Caco-2 (cell line): ENCODE results near the gene FAS. TPM values are rescaled to one million over a fixed set of nuclear protein-coding genes. Genes with fewer than 3 reads are reported as not detected.

Source experiments
- BruUV-seq: library from RNA; stranded (reverse); fragments of 400-500 nt; replicated peaks from 2 replicates; lab custom pipeline; 2021; lab: Mats Ljungman, UMichigan
- CTCF ChIA-PET: fragments of 300-600 bp; sonication (Branson Sonifier 250); formaldehyde crosslinking; loops from one replicate; lab custom pipeline; 2022; ENCODE audit warnings: antibody characterized with exemption; lab: Charles Lee
- POLR2A ChIA-PET: fragments of 300-600 bp; sonication (Branson Sonifier 250); formaldehyde crosslinking; loops from one replicate; lab custom pipeline; 2022; ENCODE audit warnings: antibody characterized with exemption; lab: Charles Lee
- DNase-seq, 2 experiments: peaks; one replicate each; pipeline versions ENCODE4 v3.0.0 to v3.0.0-alpha.2; 2020 to 2022
- H3K27me3 ChIP-seq: replicated peaks from 2 replicates; pipeline ENCODE4 v1.6.0; 2011; ENCODE audit warnings: low read length; ENCODE audit not compliant: control insufficient read depth, insufficient read depth
- H3K36me3 ChIP-seq: 2 replicates; pipeline ENCODE4 v1.5.1; 2011; ENCODE audit warnings: low read length; ENCODE audit not compliant: control insufficient read depth, insufficient read depth
- H3K4me1 ChIP-seq: fragments of 250-450 bp; sonication (Bioruptor Pico); 2 replicates; pipeline ENCODE4 v1.5.1; 2020; ENCODE audit warnings: mild to moderate bottlenecking
- H3K4me3 ChIP-seq: 2 replicates; pipeline ENCODE4 v1.5.1; 2011; ENCODE audit warnings: low read depth, mild to moderate bottlenecking, control low read depth, low read length
- H3K9me3 ChIP-seq: fragments of 250-450 bp; sonication (Bioruptor Pico); 2 replicates; pipeline ENCODE4 v1.5.1; 2020; ENCODE audit warnings: mild to moderate bottlenecking, moderate library complexity
- H3K27ac Mint-ChIP-seq: one replicate; pipeline ENCODE4 v1.8.0; 2022; ENCODE audit warnings: mixed read lengths; ENCODE audit not compliant: unreplicated experiment
- H3K27me3 Mint-ChIP-seq: one replicate; pipeline ENCODE4 v1.8.0; 2022; ENCODE audit warnings: mixed read lengths; ENCODE audit not compliant: insufficient read depth, unreplicated experiment
- H3K36me3 Mint-ChIP-seq: one replicate; pipeline ENCODE4 v1.8.0; 2022; ENCODE audit warnings: mild to moderate bottlenecking, mixed read lengths; ENCODE audit not compliant: insufficient read depth, unreplicated experiment
- H3K4me1 Mint-ChIP-seq: one replicate; pipeline ENCODE4 v1.8.0; 2022; ENCODE audit warnings: low read depth, mixed read lengths; ENCODE audit not compliant: unreplicated experiment
- H3K4me3 Mint-ChIP-seq: one replicate; pipeline ENCODE4 v1.8.0; 2022; ENCODE audit warnings: mild to moderate bottlenecking, moderate library complexity, mixed read lengths; ENCODE audit not compliant: unreplicated experiment
- H3K9me3 Mint-ChIP-seq: one replicate; pipeline ENCODE4 v1.8.0; 2022; ENCODE audit warnings: mixed read lengths; ENCODE audit not compliant: unreplicated experiment
- intact Hi-C: fragments of 100-400 bp; cut with micrococcal nuclease; formaldehyde crosslinking; loops from one replicate; pipeline ENCODE4 v1.10.0; 2022; ENCODE audit not compliant: unreplicated experiment
- total RNA-seq: library from RNA; stranded (reverse); gene quantifications from 2 replicates; pipeline ENCODE4 v1.2.3, GENCODE V29; 2022
- TF ChIP-seq, protein P1 (sequence below), 2 experiments: fragments of 200-600 bp in 1 of 2; IDR thresholded peaks; 1 replicate in 1 of 2; 2 replicates in 1 of 2; pipeline versions ENCODE4 v1.5.1 to v1.8.0; 2011 to 2022; ENCODE audit warnings: antibody characterized with exemption in 1 of 2, control low read depth in 1 of 2, inconsistent platforms in 1 of 2, low read depth in 1 of 2, low read length in 1 of 2, mild to moderate bottlenecking in 1 of 2, moderate library complexity in 1 of 2; ENCODE audit not compliant: insufficient read depth in 1 of 2, severe bottlenecking in 1 of 2, unreplicated experiment in 1 of 2

Gene FAS
- total RNA-seq, 1 experiment from 2014 or later: not detected

DNA sequence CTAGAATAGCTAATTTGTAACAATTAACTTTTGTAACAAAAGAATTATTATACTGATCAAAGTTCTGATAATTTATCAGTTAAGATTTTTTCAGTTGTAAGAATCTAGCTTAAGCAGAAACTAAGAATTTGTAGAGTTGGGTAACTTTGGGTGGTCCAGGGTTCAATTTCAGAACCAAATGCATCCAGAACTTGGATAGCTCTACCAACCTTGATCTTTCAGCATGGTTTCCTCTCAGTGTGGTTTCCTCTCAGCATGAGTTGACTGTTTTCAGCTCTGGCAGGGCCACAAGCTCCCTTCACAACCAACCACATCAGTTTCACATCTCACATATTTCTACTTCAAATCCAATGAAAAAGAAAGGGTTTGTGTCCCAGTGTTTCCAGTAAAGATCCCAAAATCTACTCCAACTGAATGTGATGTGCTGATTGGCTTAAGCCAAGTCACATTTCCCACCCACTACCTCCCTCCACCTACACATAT, 3.3 kb upstream of the FAS start:
- TF ChIP-seq, protein P1, sequence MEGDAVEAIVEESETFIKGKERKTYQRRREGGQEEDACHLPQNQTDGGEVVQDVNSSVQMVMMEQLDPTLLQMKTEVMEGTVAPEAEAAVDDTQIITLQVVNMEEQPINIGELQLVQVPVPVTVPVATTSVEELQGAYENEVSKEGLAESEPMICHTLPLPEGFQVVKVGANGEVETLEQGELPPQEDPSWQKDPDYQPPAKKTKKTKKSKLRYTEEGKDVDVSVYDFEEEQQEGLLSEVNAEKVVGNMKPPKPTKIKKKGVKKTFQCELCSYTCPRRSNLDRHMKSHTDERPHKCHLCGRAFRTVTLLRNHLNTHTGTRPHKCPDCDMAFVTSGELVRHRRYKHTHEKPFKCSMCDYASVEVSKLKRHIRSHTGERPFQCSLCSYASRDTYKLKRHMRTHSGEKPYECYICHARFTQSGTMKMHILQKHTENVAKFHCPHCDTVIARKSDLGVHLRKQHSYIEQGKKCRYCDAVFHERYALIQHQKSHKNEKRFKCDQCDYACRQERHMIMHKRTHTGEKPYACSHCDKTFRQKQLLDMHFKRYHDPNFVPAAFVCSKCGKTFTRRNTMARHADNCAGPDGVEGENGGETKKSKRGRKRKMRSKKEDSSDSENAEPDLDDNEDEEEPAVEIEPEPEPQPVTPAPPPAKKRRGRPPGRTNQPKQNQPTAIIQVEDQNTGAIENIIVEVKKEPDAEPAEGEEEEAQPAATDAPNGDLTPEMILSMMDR (IDR thresholded peaks at IDR 0.05; ENCODE audit: insufficient read depth in 1 of 2, low read depth in 1 of 2, low read length in 1 of 2, severe bottlenecking in 1 of 2, unreplicated experiment in 1 of 2): no peak
- intact Hi-C loops: loop anchor here (1.0 kb wide), 2 partner anchors 52 to 152 kb away; no protein-coding TSS in a partner anchor
- BruUV-seq: no TSS peak
- no peaks in the 10 kb centered on the region for H3K36me3 ChIP-seq
- CTCF ChIA-PET: interaction anchor here (0.9 to 1.3 kb wide), 2 partner anchors 53 to 55 kb away, joined by 3 to 6 read pairs; no protein-coding TSS in a partner anchor
- DNase-seq: no peak
- H3K27me3 Mint-ChIP-seq: peaks cover 26% of the 10 kb centered on the region
- H3K27ac Mint-ChIP-seq: no peak overlapping the region
- no peaks in the 10 kb centered on the region for H3K4me1 Mint-ChIP-seq
- peaks cover 2% of the 10 kb centered on the region for H3K27me3 ChIP-seq
- no peaks in the 10 kb centered on the region for H3K9me3 Mint-ChIP-seq
- H3K4me3 Mint-ChIP-seq: no peak overlapping the region
- H3K4me3 ChIP-seq: no peak overlapping the region
- POLR2A ChIA-PET: no interaction called here
- H3K36me3 Mint-ChIP-seq: no peaks in the 10 kb centered on the region
- peaks cover 5% of the 10 kb centered on the region; the same call in 1 of the 2 replicates for H3K4me1 ChIP-seq
- no peaks in the 10 kb centered on the region for H3K9me3 ChIP-seq

DNA sequence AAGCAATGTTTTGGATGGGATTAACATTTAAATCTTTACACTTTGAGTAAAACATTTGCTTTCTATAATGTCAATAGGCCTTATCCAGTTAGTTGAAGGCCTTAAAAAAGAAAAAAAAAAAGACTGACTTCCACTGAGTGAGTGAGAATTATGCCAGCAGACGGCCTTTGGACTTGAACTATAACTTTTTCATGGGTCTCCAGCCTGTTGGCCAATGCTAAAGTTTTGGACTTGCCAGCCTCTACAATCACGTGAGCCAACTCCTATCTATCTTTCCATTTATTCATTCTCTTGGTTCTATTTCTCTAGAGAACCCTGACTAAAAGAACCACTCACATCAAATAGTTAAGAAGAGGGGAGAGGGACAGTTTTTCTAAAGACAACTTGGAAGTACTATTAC, 2.8 kb upstream of the FAS start:
- Mint-ChIP-seq H3K27ac (no peak overlapping the region), H3K4me1 (no peaks in the 10 kb centered on the region), H3K9me3 (no peaks in the 10 kb centered on the region), H3K4me3 (no peak overlapping the region), H3K27me3 (peaks cover 29% of the 10 kb centered on the region), H3K36me3 (no peaks in the 10 kb centered on the region)
- intact Hi-C loops: loop anchor here (1.0 kb wide), 2 partner anchors 53 to 153 kb away; no protein-coding TSS in a partner anchor
- DNase-seq: no peak
- TF ChIP-seq, protein P1 (IDR thresholded peaks at IDR 0.05; ENCODE audit: insufficient read depth in 1 of 2, low read depth in 1 of 2, low read length in 1 of 2, severe bottlenecking in 1 of 2, unreplicated experiment in 1 of 2): no peak
- Histone ChIP-seq H3K27me3 (peaks cover 2% of the 10 kb centered on the region), H3K4me3 (no peak overlapping the region), H3K9me3 (no peaks in the 10 kb centered on the region), H3K4me1 (peaks cover 5% of the 10 kb centered on the region; the same call in 1 of the 2 replicates), H3K36me3 (no peaks in the 10 kb centered on the region)
- BruUV-seq: no TSS peak
- POLR2A ChIA-PET: no interaction called here
- CTCF ChIA-PET: interaction anchor here (1.3 kb wide), 1 partner anchor 53 kb away, joined by 3 read pairs; no protein-coding TSS in a partner anchor

DNA sequence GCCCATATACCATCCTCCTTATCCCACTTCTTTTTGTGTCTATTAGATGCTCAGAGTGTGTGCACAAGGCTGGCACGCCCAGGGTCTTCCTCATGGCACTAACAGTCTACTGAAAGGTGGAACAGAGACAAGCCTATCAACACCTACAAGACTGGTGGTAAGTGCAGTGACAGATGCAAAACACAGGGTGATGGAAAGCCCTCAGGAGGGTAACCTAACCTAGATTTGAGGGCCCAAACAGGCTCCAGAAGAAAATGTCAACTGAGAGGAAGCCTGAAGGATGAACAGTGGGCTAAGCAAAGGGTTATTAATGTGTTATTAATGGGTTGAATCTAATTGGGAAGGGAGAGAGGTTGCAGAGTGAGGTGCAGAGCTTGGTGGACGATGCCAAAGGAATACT, 1.2 kb upstream of the FAS start:
- Histone ChIP-seq H3K4me3 (no peak overlapping the region), H3K4me1 (peaks cover 5% of the 10 kb centered on the region; the same call in 1 of the 2 replicates), H3K27me3 (peaks cover 2% of the 10 kb centered on the region; the same call in 1 of the 2 replicates), H3K36me3 (no peaks in the 10 kb centered on the region), H3K9me3 (no peaks in the 10 kb centered on the region)
- ChIA-PET CTCF (no interaction called here), POLR2A (no interaction called here)
- Mint-ChIP-seq H3K27me3 (peaks cover 32% of the 10 kb centered on the region), H3K36me3 (no peaks in the 10 kb centered on the region), H3K9me3 (no peaks in the 10 kb centered on the region), H3K27ac (no peak overlapping the region), H3K4me1 (no peaks in the 10 kb centered on the region), H3K4me3 (no peak overlapping the region)
- no TSS peak for BruUV-seq
- DNase-seq: no peak
- TF ChIP-seq, protein P1 (IDR thresholded peaks at IDR 0.05; ENCODE audit: insufficient read depth in 1 of 2, low read depth in 1 of 2, low read length in 1 of 2, severe bottlenecking in 1 of 2, unreplicated experiment in 1 of 2): no peak
- intact Hi-C loops: no loop called here
